Activated CD4-positive, alpha-beta T cell treated with anti-CD3 and anti-CD28 coated beads, Interleukin-2, amount 50 U/mL, for 24 hours (primary cell): Measurements from ENCODE around the gene NTMT2.

Source experiments
- DNase-seq, 2 donors: peaks; one replicate each; pipeline ENCODE4 v3.0.0-alpha.2; 2020; ENCODE audit warnings: low read depth in 1 of 2, low spot score in 1 of 2

The NTMT2 gene

DNA sequence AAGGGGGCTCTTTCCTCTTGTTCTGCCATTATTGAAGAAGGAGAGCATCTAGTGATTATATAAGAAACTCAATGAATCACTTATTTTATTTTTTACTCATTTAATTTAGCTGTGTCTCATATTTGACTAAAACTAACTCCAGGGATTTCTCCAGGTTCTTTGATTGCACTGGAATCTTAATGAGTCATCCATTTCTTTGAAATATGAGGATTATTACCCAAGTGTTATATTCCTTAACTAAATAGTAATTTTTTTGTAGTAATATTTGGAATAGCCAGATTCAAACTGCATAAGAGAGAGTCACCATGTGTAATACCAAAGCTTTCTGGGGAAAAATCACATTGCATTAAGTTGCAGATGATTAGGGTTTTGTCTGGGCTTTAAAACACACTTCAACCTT is 59.5 kb downstream of the NTMT2 start:
- no peak for DNase-seq

GRCh38 chr1:170209125-170209524 is 63.4 kb downstream of the NTMT2 start:
- DNase-seq: no peak

GRCh38 chr1:170210142-170210541 is 64.4 kb downstream of the NTMT2 start:
- DNase-seq: no peak

DNA sequence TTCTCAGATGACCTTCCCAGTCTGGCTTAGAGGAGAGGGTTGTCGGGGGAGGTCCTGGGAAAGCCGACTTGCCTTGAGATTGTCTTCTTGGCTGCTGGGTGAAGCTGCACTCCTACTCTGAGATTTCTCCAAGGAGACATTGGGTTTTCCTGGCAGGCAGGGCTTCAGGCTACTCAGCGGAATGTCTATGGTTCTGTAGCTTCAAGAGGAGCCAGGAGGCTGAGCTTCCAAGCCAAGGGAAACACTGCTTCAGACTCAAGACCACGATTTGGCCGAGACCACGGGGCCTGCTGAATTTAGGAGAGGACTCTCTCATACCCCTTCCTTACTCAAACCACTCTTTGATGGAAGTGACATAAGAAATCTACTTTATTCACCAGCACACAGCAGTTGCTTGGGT is 67.8 kb downstream of the NTMT2 start:
- DNase-seq: no peak

DNA sequence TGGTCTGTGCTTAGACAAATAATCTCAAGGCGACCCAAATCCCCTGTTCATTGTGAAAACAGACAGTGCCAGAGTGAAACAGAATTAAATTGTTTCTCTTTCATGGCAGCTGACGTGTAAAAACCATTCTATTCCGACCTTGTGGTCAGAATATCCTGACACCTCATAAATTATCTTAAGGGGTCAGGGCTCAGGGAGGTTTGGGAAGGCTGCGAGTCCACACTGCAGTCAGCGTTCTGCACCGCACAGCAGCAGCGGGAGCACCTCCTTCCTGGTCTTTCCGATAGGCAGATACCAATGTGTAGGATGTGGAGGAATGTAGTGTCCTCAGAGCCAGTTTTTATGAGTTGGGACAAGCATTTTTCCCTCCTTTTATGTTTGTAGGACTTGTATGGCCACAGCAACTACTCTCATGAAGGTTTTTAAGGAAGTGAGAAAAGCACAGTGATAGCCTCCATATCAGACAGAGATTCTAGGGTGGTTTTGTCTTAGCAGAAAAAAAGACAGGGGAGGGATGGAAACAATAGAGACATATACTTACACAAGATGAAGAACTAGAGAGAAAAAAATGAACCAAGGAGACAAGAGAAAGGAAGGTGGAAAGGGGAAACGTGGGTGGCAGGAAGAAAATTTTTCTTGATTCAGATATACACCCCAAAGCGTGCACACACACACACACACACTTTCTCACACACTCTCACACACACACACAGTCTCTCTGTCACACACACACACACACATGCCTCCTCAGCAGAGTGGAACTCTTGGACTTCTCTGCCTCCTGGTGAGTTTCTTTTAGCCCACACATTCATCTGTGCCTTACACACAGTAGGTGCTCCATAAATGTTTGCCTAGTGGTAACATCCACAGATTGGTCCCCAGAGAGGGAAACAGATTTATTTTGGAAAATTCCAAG is 68.6 kb downstream of the NTMT2 start:
- no peak for DNase-seq

DNA sequence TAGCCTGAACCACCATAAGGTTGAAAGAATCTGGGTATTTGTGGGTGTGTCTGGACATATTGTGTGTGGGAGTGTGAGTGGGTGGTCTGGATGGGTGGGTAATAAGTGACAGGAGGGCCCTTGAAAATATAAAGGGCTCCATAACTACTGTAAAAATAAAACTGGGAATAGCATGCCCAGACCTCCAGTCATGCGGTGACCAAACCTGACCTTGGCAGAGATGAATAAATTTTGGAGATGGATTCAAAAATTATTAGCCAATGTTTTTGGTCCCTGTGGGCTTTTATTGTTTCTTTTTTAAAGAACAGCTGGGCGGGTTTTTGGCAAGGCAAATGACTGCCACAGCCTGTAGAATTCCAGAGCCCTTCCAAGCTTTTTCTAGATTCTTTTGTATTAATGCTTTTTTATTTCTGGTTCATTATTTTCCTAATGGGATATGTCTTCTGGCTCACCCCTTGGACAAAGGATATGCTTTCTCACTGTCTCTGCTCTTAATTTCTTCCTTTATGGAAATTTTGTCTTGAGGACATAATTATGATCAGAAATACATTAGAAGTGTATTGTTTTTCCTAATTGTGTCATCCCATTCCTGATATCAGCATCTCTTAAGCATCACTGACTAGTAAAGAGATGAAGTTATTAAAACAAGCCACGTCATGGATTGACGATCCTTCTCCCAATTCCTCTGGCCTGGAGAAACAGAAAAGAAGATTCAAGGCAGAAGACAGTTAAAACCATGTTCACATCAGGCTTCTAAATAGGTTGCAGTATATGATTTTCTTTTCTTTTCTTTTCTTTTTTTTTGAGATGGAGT is 69.5 kb downstream of the NTMT2 start:
- no peak for DNase-seq

DNA sequence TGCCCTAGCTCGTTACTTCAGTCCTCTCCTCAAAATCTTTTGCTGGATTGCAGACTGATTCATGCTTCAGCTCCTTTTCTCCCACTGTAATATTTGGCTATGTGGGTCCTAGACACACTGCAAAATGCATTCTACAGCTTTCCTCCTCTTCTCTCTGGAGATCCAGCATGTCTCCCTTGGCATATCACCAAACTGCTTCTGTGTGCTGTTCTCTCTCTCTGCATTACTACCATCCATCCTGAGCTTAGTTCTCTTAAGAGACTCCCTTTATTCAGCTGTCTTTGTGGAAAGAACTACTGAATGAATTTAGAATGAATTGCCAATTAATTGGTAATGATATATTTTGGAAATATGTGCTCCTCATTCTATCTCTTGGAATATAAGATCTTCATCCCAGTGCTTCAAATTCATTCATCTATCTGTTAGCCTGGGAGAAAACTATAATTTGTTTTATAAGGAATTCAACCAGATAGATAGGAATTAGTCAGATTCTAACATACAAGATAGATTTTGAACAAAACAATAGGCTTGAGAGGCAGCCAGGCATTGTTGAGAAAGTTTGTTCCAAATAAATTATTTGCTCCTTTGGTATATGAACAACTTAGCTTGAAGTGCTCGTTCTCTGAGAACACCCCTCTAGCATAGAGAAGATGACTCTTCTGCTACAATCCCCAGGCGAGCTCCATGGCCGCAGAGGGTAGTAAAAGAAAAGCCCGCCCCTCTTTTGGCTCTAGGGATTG is 71.9 kb downstream of the NTMT2 start:
- no peak for DNase-seq

- DNase-seq: no peak
These were observed 72.5 kb downstream of the NTMT2 start for GRCh38 chr1:170218257-170218650.
